K562 (cell line): Measurements from ENCODE around the gene NRGN. TPM values are rescaled to one million over a fixed set of nuclear protein-coding genes. Genes with fewer than 3 reads are reported as not detected.

ENCODE experiments used
- ATAC-seq: fragments of 200-7000 bp; cut with Tn5 transposase; 3 replicates; pipeline ENCODE4 v1.9.1; 2020; ENCODE audit warnings: moderate library complexity
- BruUV-seq: library from RNA; stranded (reverse); fragments of 400-500 nt; replicated peaks from 2 replicates; lab custom pipeline; 2021; lab: Mats Ljungman, UMichigan
- CTCF ChIA-PET: fragments of 300-600 bp; formaldehyde crosslinking; extraction: SDS; loops from one replicate; lab custom pipeline; 2021; ENCODE audit warnings: low intra/inter-chr PET ratio; lab: Yijun Ruan, JAX
- POLR2A ChIA-PET: fragments of 300-600, 350-650 bp; sonication (Branson Sonifier 250); formaldehyde crosslinking; extraction: SDS; loops from one replicate; lab custom pipeline; 2021; ENCODE audit warnings: antibody characterized with exemption, inconsistent platforms; lab: Yijun Ruan, JAX
- DNase-seq, 4 experiments: peaks; one replicate each; pipeline versions ENCODE4 v3.0.0 to v3.0.0-alpha.2; 2011 to 2018; ENCODE audit warnings: low spot score in 3 of 4, mixed read lengths in 3 of 4; ENCODE audit errors: extremely low read depth in 1 of 4
- FAIRE-seq: peaks from 2 replicates; lab custom pipeline; 2011; peaks lifted over from hg19 to GRCh38; lab: Jason Lieb, UNC
- H2AFZ ChIP-seq: 2 replicates; pipeline ENCODE4 v1.6.0; 2011; ENCODE audit warnings: low read depth, low read length, control low read depth, inconsistent platforms
- H3K27ac ChIP-seq: fragments of 200-600 bp; 3 replicates; pipeline ENCODE4 v1.8.0; 2011; ENCODE audit warnings: low read depth, mild to moderate bottlenecking, control low read depth, inconsistent platforms, low read length, moderate library complexity, mixed read lengths; ENCODE audit errors: extremely low read depth
- H3K27me3 ChIP-seq, 2 experiments: fragments of 300-600 bp in 1 of 2; 2 replicates in 1 of 2; 3 replicates in 1 of 2; pipeline versions ENCODE4 v1.6.0 to v1.8.0; 2011; ENCODE audit warnings: inconsistent platforms in 2 of 2, low read length in 2 of 2, mild to moderate bottlenecking in 1 of 2, mixed read lengths in 1 of 2, moderate library complexity in 1 of 2; ENCODE audit not compliant: control insufficient read depth in 2 of 2, insufficient read depth in 2 of 2
- H3K36me3 ChIP-seq: fragments of 300-600 bp; 3 replicates; pipeline ENCODE4 v1.8.0; 2011; ENCODE audit warnings: mild to moderate bottlenecking, low read length, inconsistent platforms; ENCODE audit not compliant: control insufficient read depth, insufficient read depth
- H3K4me1 ChIP-seq, 2 experiments: fragments of 200-600 bp in 1 of 2; replicated peaks in 1 of 2; 2 replicates in 1 of 2; 3 replicates in 1 of 2; pipeline versions ENCODE4 v1.5.1 to v1.8.0; 2011; ENCODE audit warnings: inconsistent platforms in 2 of 2, low read length in 2 of 2, mild to moderate bottlenecking in 1 of 2, mixed read lengths in 1 of 2, moderate library complexity in 1 of 2; ENCODE audit not compliant: control insufficient read depth in 2 of 2, insufficient read depth in 2 of 2
- H3K4me2 ChIP-seq: 2 replicates; pipeline ENCODE4 v1.6.1; 2011; ENCODE audit warnings: low read length, control low read depth, inconsistent platforms, mixed read lengths; ENCODE audit not compliant: insufficient read depth
- H3K4me3 ChIP-seq: fragments of 200-600 bp; sonication (generic), shearing (Covaris generic); 2 replicates; pipeline ENCODE4 v1.5.1; 2016; ENCODE audit warnings: control low read depth, inconsistent platforms
- H3K79me2 ChIP-seq: fragments of 200-600 bp; 3 replicates; pipeline ENCODE4 v1.8.0; 2011; ENCODE audit warnings: low read length, inconsistent platforms; ENCODE audit not compliant: control insufficient read depth, insufficient read depth
- H3K9ac ChIP-seq, 2 experiments: 2 replicates each; pipeline versions ENCODE4 v1.6.0 to v1.6.1; 2011; ENCODE audit warnings: low read depth in 2 of 2, low read length in 2 of 2, control low read depth in 1 of 2, inconsistent platforms in 1 of 2, mild to moderate bottlenecking in 1 of 2, mixed read lengths in 1 of 2; ENCODE audit not compliant: insufficient read depth in 1 of 2
- H3K9me1 ChIP-seq: one replicate; pipeline ENCODE4 v1.6.0; 2011; ENCODE audit warnings: inconsistent platforms, mild to moderate bottlenecking, low read length, moderate library complexity; ENCODE audit not compliant: control insufficient read depth, insufficient read depth
- H3K9me3 ChIP-seq: replicated peaks from 2 replicates; pipeline ENCODE4 v1.5.1; 2011; ENCODE audit warnings: low read depth, low read length, inconsistent platforms; ENCODE audit not compliant: control insufficient read depth, insufficient read depth
- H4K20me1 ChIP-seq: replicated peaks from 2 replicates; pipeline ENCODE4 v1.6.1; 2011; ENCODE audit warnings: low read length, inconsistent platforms, mixed read lengths; ENCODE audit not compliant: control insufficient read depth, insufficient read depth
- MCM7 ChIP-seq, 2 experiments: fragments of 450-650 bp; IDR thresholded peaks; 2 replicates each; pipeline ENCODE4 v1.6.1; 2016 to 2018
- NCOA1 ChIP-seq: fragments of 450-650 bp; IDR thresholded peaks from 2 replicates; pipeline ENCODE4 v1.6.1; 2016; ENCODE audit warnings: low read depth
- NCOA4 ChIP-seq: fragments of 450-650 bp; IDR thresholded peaks from 2 replicates; pipeline ENCODE4 v1.6.1; 2018; ENCODE audit warnings: mild to moderate bottlenecking; ENCODE audit not compliant: partially characterized antibody
- OTX1 ChIP-seq: fragments of 450-650 bp; formaldehyde crosslinking; IDR thresholded peaks from 2 replicates; pipeline ENCODE4 v1.4.0; 2022; ENCODE audit warnings: mild to moderate bottlenecking
- RHOXF2B ChIP-seq: fragments of 250-450 bp; sonication (Bioruptor Pico); conservative IDR thresholded peaks from 2 replicates; pipeline ENCODE4 v1.5.1; 2021
- SP1 ChIP-seq: sonication (generic); formaldehyde crosslinking; IDR thresholded peaks from 2 replicates; pipeline ENCODE4 v1.8.1; 2022; ENCODE audit warnings: mild to moderate bottlenecking, missing genetic modification reagents
- TARDBP ChIP-seq: fragments of 450-650 bp; IDR thresholded peaks from 2 replicates; pipeline ENCODE4 v1.6.1; 2016
- ZEB2 ChIP-seq: fragments of 450-650 bp; IDR thresholded peaks from 2 replicates; pipeline ENCODE4 v1.6.1; 2016
- ZNF134 ChIP-seq: fragments of 250-450 bp; sonication (Bioruptor Pico); conservative IDR thresholded peaks from 2 replicates; pipeline ENCODE4 v1.4.0; 2020
- ZNF318 ChIP-seq, 2 experiments: fragments of 450-650 bp; IDR thresholded peaks; 2 replicates each; pipeline ENCODE4 v1.6.1; 2016; ENCODE audit warnings: mild to moderate bottlenecking in 2 of 2, borderline replicate concordance in 1 of 2, low read depth in 1 of 2, moderate library complexity in 1 of 2
- ZNF324 ChIP-seq: fragments of 250-450 bp; sonication (Bioruptor Pico); IDR thresholded peaks from 2 replicates; pipeline ENCODE4 v1.4.0; 2020; ENCODE audit warnings: mild to moderate bottlenecking
- ZNF644 ChIP-seq: fragments of 200-800 bp; sonication (Bioruptor generic); IDR thresholded peaks from 2 replicates; pipeline ENCODE4 v1.6.1; 2016; ENCODE audit warnings: low read depth, missing genetic modification characterization, missing compliant biosample characterization
- WGBS: fragments of 100-300 bp; shearing (Covaris generic); methylation state at CpG from one replicate; pipeline ENCODE4 v1.1.6; 2016; ENCODE audit warnings: low coverage, mixed read lengths; ENCODE audit not compliant: insufficient coverage; ENCODE audit errors: missing lambda C conversion rate; 5-methylcytosine and 5-hydroxymethylcytosine counted together
- in situ Hi-C: fragments of 300-500 bp; cut with MboI; formaldehyde crosslinking; loops from 4 replicates; pipeline ENCODE4 v1.15.0; 2018; ENCODE audit warnings: inconsistent platforms, mixed read lengths
- intact Hi-C: fragments of 100-400 bp; cut with micrococcal nuclease; formaldehyde crosslinking; loops from 2 replicates; pipeline ENCODE4 v1.14.2; 2022
- polyA plus RNA-seq, 8 experiments: library from polyadenylated mRNA; depleted of rRNA in 4 of 8; stranded (reverse) in 5 of 8; unstranded in 3 of 8; fragments of >200 nt; fragmentation: Nextera tagmentation in 2 of 8; fragmentation: Illumina TruSeq in 1 of 8; extraction: Ambion mirVana in 2 of 8; extraction: Trizol in 1 of 8; gene quantifications; 2 replicates each; pipeline versions ENCODE4 v1.2.1 to v1.2.3, GENCODE V29; 2011 to 2014; ENCODE audit warnings: inconsistent platforms in 1 of 8, missing spikeins in 1 of 8
- total RNA-seq, 7 experiments: library from RNA; depleted of rRNA in 6 of 7; stranded (reverse); fragments of >200 nt in 6 of 7; fragmentation: Illumina TruSeq in 2 of 7; extraction: Trizol in 2 of 7; gene quantifications; 2 replicates each; pipeline versions ENCODE4 v1.2.1 to v1.2.3, GENCODE V29; 2011 to 2021; ENCODE audit warnings: low replicate concordance in 1 of 7
- TF ChIP-seq, protein P1 (sequence below): fragments of 250-450 bp; sonication (Bioruptor Pico); IDR thresholded peaks from 2 replicates; pipeline ENCODE4 v1.4.0; 2020; ENCODE audit warnings: mild to moderate bottlenecking
- TF ChIP-seq, protein P2 (sequence below): IDR thresholded peaks from 3 replicates; pipeline ENCODE4 v1.6.1; 2011; ENCODE audit warnings: borderline replicate concordance, mild to moderate bottlenecking; ENCODE audit not compliant: insufficient read length, insufficient read depth

Gene NRGN
- total and polyA plus RNA-seq, 9 of the 15 experiments (the other 6 are each of a cell fraction or from before 2014, with no cell fraction given): 0.29 to 7.8 (median 3.5) TPM; not detected in 2

DNA sequence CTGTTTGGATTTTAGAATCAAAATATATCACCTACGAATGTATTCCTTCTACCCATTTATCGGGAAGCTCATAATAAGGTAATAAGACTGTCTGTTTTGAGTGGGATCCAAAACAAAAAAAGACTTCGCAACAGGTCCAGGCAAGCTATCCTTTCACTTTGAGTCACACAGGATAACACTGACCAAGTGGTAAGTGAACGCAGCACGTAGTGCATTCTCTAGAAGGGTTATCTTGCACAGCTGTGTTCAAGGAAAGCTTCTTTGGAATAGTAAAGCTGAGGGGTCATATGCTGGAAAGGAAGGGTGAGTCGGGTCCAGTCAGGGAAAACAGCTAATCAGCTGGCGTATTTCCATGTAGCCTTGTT lies 22.3 kb upstream of the NRGN start:
- H3K4me2 ChIP-seq: no peak overlapping the region
- BruUV-seq: no TSS peak
- ATAC-seq (0 out of 3 replicates have a peak, but pooled peaks have one; percentile 29), DNase-seq (no peak), FAIRE-seq (no peak)
- no peak overlapping the region for H3K9ac ChIP-seq
- no peak overlapping the region for H2AFZ ChIP-seq
- no peaks in the 10 kb centered on the region for H3K9me1 ChIP-seq
- CTCF ChIA-PET: no interaction called here
- no peaks in the 10 kb centered on the region for H4K20me1 ChIP-seq
- H3K36me3 ChIP-seq: no peaks in the 10 kb centered on the region
- no peaks in the 10 kb centered on the region for H3K79me2 ChIP-seq
- in situ Hi-C loops: no loop called here
- H3K4me3 ChIP-seq: no peak overlapping the region
- peaks cover 57 to 59% of the 10 kb centered on the region in 2 experiments for H3K27me3 ChIP-seq
- H3K27ac ChIP-seq: no peak overlapping the region
- H3K4me1 ChIP-seq: peaks cover 0 to 7% of the 10 kb centered on the region in 2 experiments; a peak in 1 of 5 replicates
- POLR2A ChIA-PET: no interaction called here
- under 1% methylated on average over 7 of the region's 7 CpGs for WGBS
- intact Hi-C loops: no loop called here
- H3K9me3 ChIP-seq: no peaks in the 10 kb centered on the region
- TF ChIP-seq ZNF318 (IDR thresholded peaks at IDR 0.05; ENCODE audit: borderline replicate concordance in 1 of 2, low read depth in 1 of 2) (no peak), NCOA1 (no peak), OTX1 (CRISPR knock-in tag) (no peak), NCOA4 (no peak), ZEB2 (no peak), SP1 (CRISPR knock-in tag) (no peak), TARDBP (no peak), ZNF134 (CRISPR knock-in tag) (no peak), RHOXF2B (CRISPR knock-in tag) (no peak), MCM7 (IDR thresholded peaks at IDR 0.05) (no peak), ZNF324 (CRISPR knock-in tag) (no peak), ZNF644 (tag) (no peak)
- TF ChIP-seq, protein P1, sequence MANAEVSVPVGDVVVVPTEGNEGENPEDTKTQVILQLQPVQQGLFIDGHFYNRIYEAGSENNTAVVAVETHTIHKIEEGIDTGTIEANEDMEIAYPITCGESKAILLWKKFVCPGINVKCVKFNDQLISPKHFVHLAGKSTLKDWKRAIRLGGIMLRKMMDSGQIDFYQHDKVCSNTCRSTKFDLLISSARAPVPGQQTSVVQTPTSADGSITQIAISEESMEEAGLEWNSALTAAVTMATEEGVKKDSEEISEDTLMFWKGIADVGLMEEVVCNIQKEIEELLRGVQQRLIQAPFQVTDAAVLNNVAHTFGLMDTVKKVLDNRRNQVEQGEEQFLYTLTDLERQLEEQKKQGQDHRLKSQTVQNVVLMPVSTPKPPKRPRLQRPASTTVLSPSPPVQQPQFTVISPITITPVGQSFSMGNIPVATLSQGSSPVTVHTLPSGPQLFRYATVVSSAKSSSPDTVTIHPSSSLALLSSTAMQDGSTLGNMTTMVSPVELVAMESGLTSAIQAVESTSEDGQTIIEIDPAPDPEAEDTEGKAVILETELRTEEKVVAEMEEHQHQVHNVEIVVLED (CRISPR knock-in tag): no peak
- TF ChIP-seq, protein P2, sequence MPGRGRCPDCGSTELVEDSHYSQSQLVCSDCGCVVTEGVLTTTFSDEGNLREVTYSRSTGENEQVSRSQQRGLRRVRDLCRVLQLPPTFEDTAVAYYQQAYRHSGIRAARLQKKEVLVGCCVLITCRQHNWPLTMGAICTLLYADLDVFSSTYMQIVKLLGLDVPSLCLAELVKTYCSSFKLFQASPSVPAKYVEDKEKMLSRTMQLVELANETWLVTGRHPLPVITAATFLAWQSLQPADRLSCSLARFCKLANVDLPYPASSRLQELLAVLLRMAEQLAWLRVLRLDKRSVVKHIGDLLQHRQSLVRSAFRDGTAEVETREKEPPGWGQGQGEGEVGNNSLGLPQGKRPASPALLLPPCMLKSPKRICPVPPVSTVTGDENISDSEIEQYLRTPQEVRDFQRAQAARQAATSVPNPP: no peak
